ENCODE data around the gene DVL1. TPM values are rescaled to one million over a fixed set of nuclear protein-coding genes. Genes with fewer than 3 reads are reported as not detected.

Gene DVL1
- total and polyA plus RNA-seq, 9 of the 15 experiments (the other 6 are each of a cell fraction or from before 2014, with no cell fraction given), result 0.62 to 135 (median 24.3) TPM

- TF ChIP-seq MGA (IDR thresholded peaks at IDR 0.05) (no peak), XRCC5 (IDR thresholded peaks at IDR 0.05; ENCODE audit: low read depth, low read length) (peak; percentile 45), PURB (CRISPR knock-in tag; IDR thresholded peaks at IDR 0.05; ENCODE audit: low read depth) (no peak), HDAC2 (IDR thresholded peaks at IDR 0.05) (no peak), ZNF175 (CRISPR knock-in tag; IDR thresholded peaks at IDR 0.05; ENCODE audit: low read depth) (no peak), HNRNPL (IDR thresholded peaks at IDR 0.05; ENCODE audit: low read depth, low read length) (no peak), RNF2 (IDR thresholded peaks at IDR 0.05) (no peak)
Measured at GRCh38 chr1:1299686-1300351, 49.4 kb downstream of the DVL1 start (continued).
